Activated naive CD4-positive, alpha-beta T cell treated with Interleukin-2 at 50 U/mL for 16 hours (primary cell): ENCODE measurements around the gene EVI2B.
A peak's percentile ranks its signal among the peaks of the same experiment; 100 is the strongest.
"Not testable (repeated sequence)": the region's sequence is repeated elsewhere in the genome, so short reads cannot be mapped to it uniquely, and the experiment has no call there.

Source experiments
- DNase-seq: peaks from one replicate; pipeline ENCODE4 v3.0.0-alpha.2; 2020

Gene EVI2B, protein sequence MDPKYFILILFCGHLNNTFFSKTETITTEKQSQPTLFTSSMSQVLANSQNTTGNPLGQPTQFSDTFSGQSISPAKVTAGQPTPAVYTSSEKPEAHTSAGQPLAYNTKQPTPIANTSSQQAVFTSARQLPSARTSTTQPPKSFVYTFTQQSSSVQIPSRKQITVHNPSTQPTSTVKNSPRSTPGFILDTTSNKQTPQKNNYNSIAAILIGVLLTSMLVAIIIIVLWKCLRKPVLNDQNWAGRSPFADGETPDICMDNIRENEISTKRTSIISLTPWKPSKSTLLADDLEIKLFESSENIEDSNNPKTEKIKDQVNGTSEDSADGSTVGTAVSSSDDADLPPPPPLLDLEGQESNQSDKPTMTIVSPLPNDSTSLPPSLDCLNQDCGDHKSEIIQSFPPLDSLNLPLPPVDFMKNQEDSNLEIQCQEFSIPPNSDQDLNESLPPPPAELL

DNA sequence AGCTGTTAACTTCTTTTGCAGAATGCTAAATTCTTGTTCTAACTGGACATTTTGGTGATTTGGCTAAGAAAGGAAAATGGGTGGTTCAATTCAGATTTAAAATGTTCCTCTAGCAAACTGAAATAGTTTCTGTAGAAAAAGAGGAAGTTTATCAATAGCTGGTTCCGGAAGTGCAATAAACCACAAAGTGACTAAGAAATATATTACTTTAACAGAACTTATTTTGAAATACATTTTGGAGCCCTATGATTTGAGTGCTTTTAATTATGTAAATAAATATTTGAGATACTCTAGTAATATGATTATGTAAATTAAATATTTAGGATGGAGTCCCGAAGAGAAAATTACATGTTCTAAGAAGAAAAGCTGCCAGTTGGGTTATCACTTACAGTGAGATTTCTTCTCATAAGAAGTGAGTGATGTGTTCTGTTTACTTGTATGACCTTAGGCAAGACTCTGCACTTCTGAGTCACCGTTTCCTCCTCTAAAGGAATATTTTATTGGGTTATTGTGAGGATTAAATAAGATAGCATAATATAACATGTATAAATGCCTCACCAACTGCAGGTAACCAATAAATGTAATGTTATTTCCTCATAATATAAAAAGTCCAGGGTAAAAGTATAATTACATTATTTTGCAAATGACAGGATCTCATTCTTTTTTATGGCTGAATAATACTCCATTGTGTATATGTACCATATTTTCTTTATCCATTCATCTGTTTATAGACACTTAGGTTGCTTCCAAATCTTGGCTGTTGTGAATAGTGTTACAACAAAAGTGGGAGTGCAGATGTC lies at the start of gene EVI2B:
EVI2B (minus strand) TSS at position 73 of the 800 bp plus-strand sequence. CDS start 8,445 bp downstream, outside the sequence.
- DNase-seq = no peak

DNA sequence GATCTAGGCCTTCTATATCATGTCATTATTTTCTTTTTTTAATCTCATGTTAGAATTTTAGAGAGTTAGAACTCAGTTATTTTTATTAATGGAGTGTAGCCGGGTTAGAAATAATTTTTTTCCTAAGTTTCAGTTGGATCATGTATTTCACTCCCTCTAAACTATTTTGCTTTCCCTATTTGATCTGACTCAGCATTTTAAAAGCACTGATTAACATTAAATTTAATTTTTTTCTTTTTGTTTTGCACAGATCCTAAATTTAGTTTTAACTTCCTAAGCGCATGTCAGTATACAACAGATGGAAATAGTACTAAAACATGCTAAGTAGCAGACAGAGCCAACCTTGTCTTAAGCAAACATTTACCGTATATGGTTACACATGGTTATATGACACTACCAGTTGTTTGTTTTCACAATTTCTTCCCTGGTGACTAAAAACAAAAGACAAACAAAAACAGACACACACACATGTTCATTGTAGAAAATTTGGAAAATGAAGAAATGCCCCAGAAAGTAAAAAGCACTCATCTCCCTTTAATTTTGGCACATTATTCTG lies 44.1 kb upstream of the EVI2B start:
- no peak for DNase-seq

DNA sequence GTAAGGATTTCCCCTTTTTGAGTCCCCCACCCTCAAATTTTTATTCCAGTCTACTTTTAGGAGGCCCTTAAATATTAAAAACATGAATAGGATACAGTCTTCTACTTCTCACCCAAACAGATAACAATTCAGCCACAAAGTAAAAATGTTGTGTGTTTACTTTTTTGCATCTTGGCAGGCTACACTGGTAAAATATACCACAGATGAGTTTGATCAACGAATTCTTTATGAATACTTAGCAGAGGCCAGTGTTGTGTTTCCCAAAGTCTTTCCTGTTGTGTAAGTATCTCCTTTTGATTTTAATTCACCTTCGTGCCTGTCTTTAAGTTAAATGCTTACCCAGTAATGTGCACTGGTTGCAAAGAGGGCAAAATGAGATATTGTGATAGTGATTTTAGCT lies 43.2 kb upstream of the EVI2B start:
- DNase-seq = no peak

- no peak for DNase-seq
These were observed 42.1 kb upstream of the EVI2B start for GRCh38 chr17:31355935-31356334.

GRCh38 chr17:31349454-31349853 lies 35.6 kb upstream of the EVI2B start:
- DNase-seq = no peak

GRCh38 chr17:31345191-31345747 lies 31.4 kb upstream of the EVI2B start:
- not testable (repeated sequence) for DNase-seq

GRCh38 chr17:31339906-31340661 lies 26.2 kb upstream of the EVI2B start:
- DNase-seq = no peak

DNA sequence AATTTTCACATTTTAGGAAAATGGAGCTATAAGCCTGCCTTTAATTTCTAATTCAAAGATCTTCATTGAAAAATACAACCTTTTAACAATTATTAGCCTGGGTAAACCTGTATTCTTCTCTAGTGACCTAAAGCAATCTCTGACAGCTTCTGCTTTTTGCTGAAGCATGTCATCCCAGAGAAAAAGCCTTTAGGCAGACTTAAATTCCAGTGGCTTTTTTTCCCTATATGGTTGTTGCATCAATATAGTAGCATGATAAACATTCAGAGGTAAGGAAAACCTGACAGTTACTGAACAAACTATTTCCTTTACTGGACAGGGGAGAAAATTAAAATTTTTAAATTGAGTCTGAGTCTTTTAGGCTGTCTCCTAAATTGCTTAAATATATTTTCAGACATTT lies 15.4 kb upstream of the EVI2B start:
- no peak for DNase-seq

- DNase-seq = no peak
These were observed 14.3 kb upstream of the EVI2B start for GRCh38 chr17:31328160-31328535.

GRCh38 chr17:31327534-31328159 lies 13.8 kb upstream of the EVI2B start:
- DNase-seq = no peak

GRCh38 chr17:31323551-31323950 lies 9.7 kb upstream of the EVI2B start:
- DNase-seq = no peak

DNA sequence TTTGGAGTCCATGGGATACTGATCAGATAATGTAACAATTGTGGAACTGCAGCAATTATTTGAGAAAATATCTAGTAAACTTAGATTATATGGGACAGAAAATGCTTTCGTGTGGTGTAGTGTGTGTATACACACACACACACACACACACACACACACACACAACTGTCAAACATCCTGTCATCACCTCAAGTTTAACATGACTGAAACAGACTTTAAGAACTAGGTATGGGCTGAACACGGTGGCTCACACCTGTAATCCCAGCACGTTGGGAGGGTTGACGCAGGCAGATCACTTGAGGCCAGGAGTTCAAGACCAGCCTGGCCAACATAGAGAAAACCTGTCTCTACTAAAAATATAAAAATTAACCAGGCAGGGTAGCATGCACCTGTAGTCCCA lies 8.1 kb upstream of the EVI2B start:
- DNase-seq = peak; percentile 12

GRCh38 chr17:31321481-31321880 lies 7.6 kb upstream of the EVI2B start, which contains the start of gene EVI2A:
EVI2A (minus strand) TSS chr17:31321622; CDS start chr17:31319013, 2,609 bp downstream.
- DNase-seq = peak; percentile 81

DNA sequence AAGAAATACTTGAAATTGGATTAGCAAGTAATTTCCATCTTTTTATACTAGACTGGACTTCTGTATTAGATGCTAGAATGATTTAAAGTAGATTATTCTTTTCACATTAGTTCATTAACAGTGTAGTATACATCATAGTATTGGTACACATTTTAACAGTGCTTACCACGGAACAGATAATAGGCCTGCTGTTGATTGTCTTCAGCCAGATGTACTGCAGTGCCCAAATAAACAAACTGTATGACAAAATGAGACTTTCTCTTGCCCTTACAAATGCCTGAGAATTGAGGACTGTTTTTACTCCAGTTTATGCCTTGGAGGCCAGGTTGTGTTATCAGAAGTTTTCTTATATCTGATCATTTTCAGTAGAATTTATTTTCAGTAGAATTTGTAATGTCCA lies 6.9 kb upstream of the EVI2B start:
- DNase-seq = no peak

DNA sequence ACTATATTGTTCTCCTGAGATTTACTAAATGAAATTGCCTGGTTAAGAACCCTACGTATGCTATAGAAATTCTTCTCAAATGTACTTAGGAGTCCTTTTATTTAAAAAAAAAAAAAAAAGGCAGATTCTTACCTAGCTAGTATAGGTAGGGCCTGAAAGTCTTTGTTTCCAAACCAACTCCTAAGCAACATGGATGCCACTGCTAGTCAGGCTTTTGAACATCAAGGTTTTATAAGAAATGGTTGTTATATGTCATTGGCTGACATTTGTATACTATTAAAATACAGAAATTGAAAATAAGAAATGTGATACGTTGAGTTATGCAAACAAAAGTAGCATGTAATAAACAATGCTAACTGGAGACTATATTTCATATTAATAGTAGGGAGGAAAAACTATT lies 6.4 kb upstream of the EVI2B start:
- no peak for DNase-seq

GRCh38 chr17:31318851-31319661 lies 5.2 kb upstream of the EVI2B start:
- DNase-seq = no peak

DNA sequence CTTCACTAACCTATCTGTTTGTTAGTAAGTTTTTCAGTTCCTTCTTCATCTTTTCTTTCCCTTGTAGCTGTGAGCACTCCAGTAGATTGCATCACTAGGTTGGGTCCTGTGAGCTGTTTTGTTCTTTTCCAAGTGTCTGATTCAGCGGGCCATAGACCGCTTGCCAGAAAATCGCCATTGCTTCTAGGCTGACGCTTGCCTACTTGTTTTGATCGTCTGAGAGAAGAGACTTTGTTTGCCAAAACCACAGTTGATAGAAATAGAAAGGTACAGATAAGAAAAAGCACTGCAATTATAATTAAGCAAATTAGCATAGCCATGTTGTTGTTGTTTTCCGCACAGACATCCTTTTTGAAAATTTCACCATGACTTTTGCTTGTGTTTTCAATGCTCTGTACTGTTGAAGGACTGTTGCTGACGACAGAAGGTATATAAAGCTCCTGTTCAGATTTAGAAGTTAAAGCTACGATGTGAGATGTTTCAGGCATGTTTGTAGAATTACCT lies 4.5 kb upstream of the EVI2B start:
- peak; percentile 61 for DNase-seq

GRCh38 chr17:31314782-31315100 lies 887 bp upstream of the EVI2B start:
- DNase-seq = no peak

DNA sequence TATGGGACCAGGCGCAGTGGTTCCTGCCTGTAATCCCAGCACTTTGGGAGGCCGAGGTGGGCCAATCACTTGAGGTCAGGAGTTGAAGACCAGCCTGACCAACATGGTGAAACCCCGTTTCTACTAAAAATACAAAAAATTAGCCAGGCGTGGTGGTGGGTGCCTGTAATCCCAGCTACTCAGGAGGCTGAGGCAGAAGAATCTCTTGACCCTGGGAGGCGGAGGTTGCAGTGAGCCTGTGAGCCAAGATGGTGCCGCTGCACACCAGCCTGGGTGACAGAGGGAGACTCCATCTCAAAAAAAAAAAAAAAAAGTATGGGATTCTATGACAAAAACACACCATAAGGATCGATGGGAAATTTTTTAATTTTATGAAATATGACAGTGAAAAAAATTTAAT lies 1.6 kb downstream of the EVI2B start:
- DNase-seq = peak; percentile 44

DNA sequence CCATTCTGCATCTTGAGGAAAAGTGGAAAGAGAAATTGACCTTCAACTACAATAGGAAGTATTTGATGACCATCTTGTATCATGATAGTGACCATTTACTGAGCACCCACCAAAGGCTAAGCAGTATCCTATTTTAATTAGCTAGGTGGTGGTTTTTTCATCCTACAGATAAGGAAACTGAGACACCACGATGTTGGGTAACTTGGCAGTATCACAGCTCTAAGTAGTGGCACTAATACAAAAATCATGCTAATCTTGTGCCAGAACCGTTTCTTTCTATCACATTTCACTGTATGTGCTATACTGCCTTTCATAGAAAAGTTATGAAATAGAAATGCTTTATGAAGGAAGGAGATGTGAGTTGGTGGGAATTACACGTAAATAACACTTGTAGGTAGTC lies 2.3 kb downstream of the EVI2B start:
- DNase-seq = no peak

DNA sequence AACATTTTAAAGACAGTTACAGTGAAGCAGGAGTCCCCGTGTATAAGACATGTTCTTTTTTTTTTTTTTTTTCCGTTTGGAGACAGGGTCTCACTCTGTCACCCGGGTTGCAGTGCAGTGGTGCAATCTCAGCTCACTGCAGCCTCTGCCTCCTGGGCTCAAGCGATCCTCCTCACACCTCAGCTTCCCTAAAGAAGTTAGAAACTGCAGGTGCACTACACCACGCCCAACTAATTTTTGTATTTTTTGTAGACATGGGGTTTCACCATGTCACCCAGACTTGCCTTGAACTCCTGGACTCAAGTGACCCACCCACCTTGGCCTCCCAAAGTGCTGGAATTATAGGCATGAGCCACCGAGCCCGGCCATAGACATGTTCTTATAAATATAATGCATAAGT lies 3.0 kb downstream of the EVI2B start:
- DNase-seq = no peak
